ENCODE data around the gene MSANTD2. TPM values are rescaled to one million over a fixed set of nuclear protein-coding genes. Genes with fewer than 3 reads are reported as not detected.

Gene MSANTD2
- total and polyA plus RNA-seq, 11 donors: 2.2 to 5.4 (median 3.1) TPM

DNA sequence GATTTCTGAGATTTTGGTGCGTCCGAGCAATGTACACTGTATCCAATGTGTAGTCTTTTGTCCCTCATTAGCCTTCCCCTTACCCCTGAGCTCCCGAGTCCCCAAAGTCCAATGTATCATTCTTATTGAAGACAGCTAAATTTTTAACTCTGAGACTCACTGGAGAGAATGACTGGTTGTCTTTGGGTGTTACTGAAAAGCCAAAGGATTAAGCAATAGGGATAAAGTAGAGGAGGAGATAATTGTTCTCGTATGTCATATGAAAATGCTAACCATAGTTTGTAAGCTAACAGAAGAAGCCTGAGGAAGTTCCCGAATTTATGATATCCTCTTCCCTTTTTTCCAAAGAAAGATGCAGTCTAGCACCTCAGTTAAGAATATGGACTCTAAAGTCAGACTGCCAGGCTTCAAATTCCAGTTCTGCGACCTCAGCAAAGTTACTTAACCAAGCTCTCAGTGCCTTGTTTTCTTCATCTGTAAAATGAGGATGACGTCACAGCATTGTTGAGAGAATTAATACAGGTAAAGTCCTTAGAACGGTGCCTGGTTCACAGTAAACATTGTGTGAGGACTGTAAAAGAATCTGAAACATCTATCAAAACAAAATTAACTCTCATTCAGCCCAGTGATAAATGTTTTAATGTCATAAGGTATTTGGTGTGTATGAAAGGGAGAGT is 1.6 kb upstream of the MSANTD2 start:
- Histone ChIP-seq H3K9me3 (no peaks in the 10 kb centered on the region), H3K4me1 (peaks cover 3 to 37% (median 32%) of the 10 kb centered on the region in 12 donors), H3K27ac (peak overlapping the region in 3 of 12 donors; percentile 98 to 99 (median 99)), H3K36me3 (peaks cover 0 to 9% (median 3%) of the 10 kb centered on the region in 9 donors), H3K4me3 (peak overlapping the region in 2 of 12 donors; percentile 87 to 93), H3K27me3 (no peaks in the 10 kb centered on the region)
- no peak for ATAC-seq
- intact Hi-C loops (cut with DNase I): loop anchor here in 2 of 10 donors (2.0 kb wide), 1 partner anchor 35 kb away; no protein-coding TSS in a partner anchor
- TF ChIP-seq, protein P1, sequence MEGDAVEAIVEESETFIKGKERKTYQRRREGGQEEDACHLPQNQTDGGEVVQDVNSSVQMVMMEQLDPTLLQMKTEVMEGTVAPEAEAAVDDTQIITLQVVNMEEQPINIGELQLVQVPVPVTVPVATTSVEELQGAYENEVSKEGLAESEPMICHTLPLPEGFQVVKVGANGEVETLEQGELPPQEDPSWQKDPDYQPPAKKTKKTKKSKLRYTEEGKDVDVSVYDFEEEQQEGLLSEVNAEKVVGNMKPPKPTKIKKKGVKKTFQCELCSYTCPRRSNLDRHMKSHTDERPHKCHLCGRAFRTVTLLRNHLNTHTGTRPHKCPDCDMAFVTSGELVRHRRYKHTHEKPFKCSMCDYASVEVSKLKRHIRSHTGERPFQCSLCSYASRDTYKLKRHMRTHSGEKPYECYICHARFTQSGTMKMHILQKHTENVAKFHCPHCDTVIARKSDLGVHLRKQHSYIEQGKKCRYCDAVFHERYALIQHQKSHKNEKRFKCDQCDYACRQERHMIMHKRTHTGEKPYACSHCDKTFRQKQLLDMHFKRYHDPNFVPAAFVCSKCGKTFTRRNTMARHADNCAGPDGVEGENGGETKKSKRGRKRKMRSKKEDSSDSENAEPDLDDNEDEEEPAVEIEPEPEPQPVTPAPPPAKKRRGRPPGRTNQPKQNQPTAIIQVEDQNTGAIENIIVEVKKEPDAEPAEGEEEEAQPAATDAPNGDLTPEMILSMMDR (IDR thresholded peaks at IDR 0.05): no peak
- TF ChIP-seq POLR2A (IDR thresholded peaks at IDR 0.05): no peak
- 85 to 88% (median 86%) methylated on average over 8 of the region's 8 CpGs for WGBS, 4 donors
- DNase-seq: no peak

DNA sequence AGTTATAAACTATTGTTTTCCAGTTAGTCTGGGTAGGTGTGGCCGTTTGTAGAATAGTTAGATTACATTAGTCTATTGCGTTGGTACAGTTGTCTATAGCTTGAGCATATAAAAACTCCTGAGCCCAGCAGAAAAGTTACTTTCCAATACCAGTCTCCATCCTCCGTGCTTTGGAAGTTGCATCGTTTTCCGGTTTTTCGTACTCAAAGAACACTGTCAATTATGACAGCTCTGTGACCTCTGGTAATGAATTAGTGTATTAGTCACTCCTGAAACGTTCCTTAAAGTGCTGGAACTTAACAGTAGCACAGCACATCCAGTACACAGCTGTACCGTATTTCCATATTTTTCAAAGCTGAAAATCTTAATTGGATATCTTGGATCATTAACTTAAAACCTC is 808 bp upstream of the MSANTD2 start:
- peak overlapping the region; percentile 71 to 94 (median 88) for H3K4me3 ChIP-seq
- H3K9me3 ChIP-seq: no peaks in the 10 kb centered on the region
- DNase-seq: no peak
- intact Hi-C loops (cut with DNase I): loop anchor here in 2 of 10 donors (2.0 kb wide), 1 partner anchor 36 kb away; no protein-coding TSS in a partner anchor
- peaks cover 3 to 38% (median 32%) of the 10 kb centered on the region in 12 donors for H3K4me1 ChIP-seq
- ATAC-seq: peak in 3 of 4 donors; percentile 20 to 41 (median 38)
- WGBS, 4 donors: 7 to 14% (median 9%) methylated on average over 8 of the region's 8 CpGs
- peak overlapping the region; percentile 90 to 100 (median 98) for H3K27ac ChIP-seq
- TF ChIP-seq, protein P1 (IDR thresholded peaks at IDR 0.05): no peak
- TF ChIP-seq POLR2A (IDR thresholded peaks at IDR 0.05): no peak
- H3K36me3 ChIP-seq: peaks cover 0 to 8% (median 3%) of the 10 kb centered on the region in 9 donors
- H3K27me3 ChIP-seq: no peaks in the 10 kb centered on the region

DNA sequence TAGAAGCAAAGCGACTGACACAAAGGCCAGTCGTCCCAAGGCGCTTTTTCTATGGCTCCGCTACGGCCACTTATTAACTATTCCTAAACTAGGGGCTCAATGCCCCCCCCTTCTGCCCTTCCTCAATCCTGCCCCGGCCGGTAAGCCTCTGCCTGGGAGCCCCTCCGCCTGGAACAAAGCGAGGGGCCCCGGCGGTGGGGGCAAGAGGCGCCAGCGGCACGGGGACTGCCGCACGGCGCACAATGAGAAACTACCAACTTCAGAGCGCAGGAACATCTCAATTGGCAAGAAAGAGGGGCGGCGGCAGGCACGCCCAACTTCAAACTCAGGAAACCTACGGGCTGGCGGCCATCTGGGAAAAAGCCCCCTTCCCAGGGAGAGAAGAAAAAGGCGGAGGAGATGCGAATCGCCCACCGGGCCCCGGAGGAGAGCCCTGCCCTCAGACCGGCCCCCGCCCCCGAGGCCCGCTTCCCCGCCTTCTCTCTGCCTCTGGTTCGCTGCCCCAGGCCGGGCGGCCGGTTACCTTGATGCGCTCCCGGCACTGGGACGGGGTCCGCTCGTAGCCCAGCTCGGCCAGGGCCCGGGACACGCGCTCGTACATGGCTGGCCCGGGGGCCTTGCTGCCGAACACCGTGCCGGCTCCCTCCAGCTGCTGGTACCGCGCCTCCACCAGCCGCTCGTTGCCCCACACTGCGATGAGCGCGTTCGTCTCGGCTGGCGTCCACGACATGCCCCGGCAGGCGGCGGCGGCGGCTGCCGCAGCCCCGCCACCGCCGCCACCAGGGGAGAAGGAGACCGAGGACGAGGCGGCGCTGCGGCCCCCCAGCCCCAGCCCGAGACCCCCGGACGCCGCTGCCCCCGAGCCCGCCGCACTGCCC is 619 bp downstream of the MSANTD2 start:
- intact Hi-C loops (cut with DNase I): loop anchor here in 3 of 10 donors (2.0 to 10.0 kb wide), 4 partner anchors 37 to 135 kb away; partner anchors contain the start of genes ESAM (in 2 of the 3), SIAE (in 1 of the 3) and SPA17 (in 1 of the 3)
- peak overlapping the region; percentile 90 to 100 (median 98) for H3K27ac ChIP-seq
- WGBS, 4 donors: 0% methylated on average over 45 to 83 of the region's 83 CpGs
- peak overlapping the region; percentile 71 to 94 (median 88) for H3K4me3 ChIP-seq
- peak; percentile 27 to 66 (median 31) for DNase-seq
- peaks cover 0 to 4% (median 0%) of the 10 kb centered on the region in 9 donors for H3K36me3 ChIP-seq
- H3K9me3 ChIP-seq: no peaks in the 10 kb centered on the region
- H3K4me1 ChIP-seq: peaks cover 3 to 38% (median 32%) of the 10 kb centered on the region in 12 donors
- ATAC-seq: peak in 2 of 4 donors; percentile 37 to 44
- no peaks in the 10 kb centered on the region for H3K27me3 ChIP-seq
- no peak for TF ChIP-seq POLR2A (IDR thresholded peaks at IDR 0.05)
- TF ChIP-seq, protein P1 (IDR thresholded peaks at IDR 0.05): no peak
